Choroid plexus epithelial cell (primary cell): ENCODE measurements around the gene SYCN.
A peak's percentile ranks its signal among the peaks of the same experiment; 100 is the strongest.
"Not testable (repeated sequence)": the region's sequence is repeated elsewhere in the genome, so short reads cannot be mapped to it uniquely, and the experiment has no call there.

Experiments
- DNase-seq: peaks from one replicate; pipeline ENCODE4 v3.0.0-alpha.2; 2010; ENCODE audit warnings: low read depth
- H3K4me3 ChIP-seq: 2 replicates; pipeline ENCODE4 v1.5.1; 2011; ENCODE audit warnings: low read depth, mild to moderate bottlenecking, control low read depth, low read length, moderate library complexity
- TF ChIP-seq, protein P1 (sequence below): conservative IDR thresholded peaks from 2 replicates; pipeline ENCODE4 v1.5.1; 2011; ENCODE audit warnings: low read depth, mild to moderate bottlenecking, control low read depth, inconsistent platforms, low read length, moderate library complexity

Gene SYCN

GRCh38 chr19:39247701-39248664 lies 43.9 kb upstream of the SYCN start:
- TF ChIP-seq, protein P1, sequence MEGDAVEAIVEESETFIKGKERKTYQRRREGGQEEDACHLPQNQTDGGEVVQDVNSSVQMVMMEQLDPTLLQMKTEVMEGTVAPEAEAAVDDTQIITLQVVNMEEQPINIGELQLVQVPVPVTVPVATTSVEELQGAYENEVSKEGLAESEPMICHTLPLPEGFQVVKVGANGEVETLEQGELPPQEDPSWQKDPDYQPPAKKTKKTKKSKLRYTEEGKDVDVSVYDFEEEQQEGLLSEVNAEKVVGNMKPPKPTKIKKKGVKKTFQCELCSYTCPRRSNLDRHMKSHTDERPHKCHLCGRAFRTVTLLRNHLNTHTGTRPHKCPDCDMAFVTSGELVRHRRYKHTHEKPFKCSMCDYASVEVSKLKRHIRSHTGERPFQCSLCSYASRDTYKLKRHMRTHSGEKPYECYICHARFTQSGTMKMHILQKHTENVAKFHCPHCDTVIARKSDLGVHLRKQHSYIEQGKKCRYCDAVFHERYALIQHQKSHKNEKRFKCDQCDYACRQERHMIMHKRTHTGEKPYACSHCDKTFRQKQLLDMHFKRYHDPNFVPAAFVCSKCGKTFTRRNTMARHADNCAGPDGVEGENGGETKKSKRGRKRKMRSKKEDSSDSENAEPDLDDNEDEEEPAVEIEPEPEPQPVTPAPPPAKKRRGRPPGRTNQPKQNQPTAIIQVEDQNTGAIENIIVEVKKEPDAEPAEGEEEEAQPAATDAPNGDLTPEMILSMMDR, result no peak
- DNase-seq, result no peak
- no peak overlapping the region for H3K4me3 ChIP-seq

DNA sequence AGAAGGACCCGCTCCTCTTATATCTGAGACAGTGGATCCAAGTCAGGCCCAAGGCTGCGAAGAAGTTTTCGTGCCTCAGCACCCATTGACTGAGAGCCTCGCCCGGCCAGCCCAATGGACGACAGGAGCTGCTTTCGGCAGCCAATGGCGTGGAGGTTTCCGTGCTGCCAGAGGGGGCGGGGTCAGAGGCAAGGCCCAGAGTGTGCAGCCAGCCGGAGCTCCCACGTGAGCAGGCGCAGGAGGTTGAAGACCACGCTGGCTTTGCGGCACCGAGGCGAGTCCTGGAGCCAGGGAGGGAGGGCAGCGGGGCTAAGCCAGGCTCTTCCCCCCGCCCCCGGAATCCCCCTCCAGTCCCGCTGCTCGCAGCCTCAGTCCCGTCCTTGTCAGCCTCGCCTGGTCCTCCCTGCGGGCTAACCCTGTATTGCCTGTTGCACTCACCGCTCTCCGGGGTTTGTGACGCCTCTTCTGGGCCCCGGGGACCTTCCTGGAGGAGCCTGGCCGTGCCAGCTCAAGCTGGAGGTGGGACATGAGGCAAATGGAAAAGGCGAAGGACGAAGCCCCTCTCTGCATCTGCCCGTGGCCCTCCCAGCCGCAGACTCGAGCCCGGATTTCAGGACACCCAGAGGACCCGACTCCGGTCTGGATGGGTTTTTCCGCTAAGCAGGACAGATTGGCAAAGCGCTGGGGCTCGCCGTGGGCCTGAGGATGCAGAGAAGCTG lies 43.0 kb upstream of the SYCN start:
- TF ChIP-seq, protein P1, result no peak
- DNase-seq, result peak; percentile 18
- H3K4me3 ChIP-seq, result no peak overlapping the region

DNA sequence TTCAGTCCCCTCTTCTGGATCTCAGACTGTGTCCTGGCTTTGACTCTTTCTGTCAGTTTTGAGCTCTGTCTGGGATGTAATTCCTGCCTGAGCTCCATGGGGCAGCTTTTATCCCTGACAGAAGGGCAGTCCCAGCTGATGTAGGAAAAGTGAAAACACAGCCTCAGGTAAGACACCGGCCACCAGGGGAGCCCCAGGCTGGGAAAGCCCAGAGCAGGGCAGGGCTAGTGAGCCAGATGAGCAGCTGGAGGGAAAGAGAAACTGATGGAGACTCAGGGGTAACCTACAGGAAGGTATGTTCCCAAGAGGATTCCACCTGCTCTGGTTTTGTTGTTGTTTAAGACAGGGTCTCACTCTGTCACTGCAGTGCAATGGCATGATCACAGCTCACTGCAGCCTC lies 41.1 kb upstream of the SYCN start:
- not testable (repeated sequence) for H3K4me3 ChIP-seq, DNase-seq

DNA sequence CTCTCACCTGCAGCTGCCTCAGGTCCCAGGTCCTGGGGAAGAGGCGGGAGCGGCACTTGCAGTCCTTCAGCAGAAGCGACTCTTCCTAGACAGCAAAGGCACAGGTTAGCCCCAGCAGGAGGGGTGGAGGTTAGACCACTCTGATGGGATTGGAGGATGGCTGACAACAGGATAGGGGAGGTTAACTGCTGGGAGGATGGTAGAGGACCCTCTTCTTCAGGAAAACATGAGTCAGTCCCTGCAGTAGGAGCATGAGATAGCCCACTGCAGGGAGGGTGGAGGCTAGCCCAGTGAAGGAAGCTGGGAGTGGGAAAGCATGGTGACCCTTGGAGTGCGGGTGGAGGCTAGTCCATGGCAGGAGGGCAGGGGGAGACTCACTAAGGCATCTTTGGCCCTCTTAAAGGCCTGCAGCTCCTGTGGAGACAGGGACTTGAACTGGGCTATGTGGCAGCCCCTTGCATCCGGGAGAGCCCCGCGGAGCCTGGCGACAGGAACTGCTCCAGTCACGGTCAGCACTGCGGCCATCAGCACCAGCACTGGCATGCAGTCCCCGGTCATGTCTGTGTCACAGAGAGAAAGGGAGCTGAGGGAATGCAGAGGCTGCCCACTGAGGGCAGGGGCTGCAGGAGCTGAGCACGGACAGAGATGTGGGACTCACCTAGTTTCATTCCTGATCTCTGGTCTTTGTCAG lies 40.5 kb upstream of the SYCN start, which contains the start of gene IFNL3:
Gene IFNL3, minus strand, starts transcription at position 597 of the 691 bp plus-strand sequence. Its CDS starts 39 bp downstream, at position 558.
- not testable (repeated sequence) for DNase-seq, H3K4me3 ChIP-seq

DNA sequence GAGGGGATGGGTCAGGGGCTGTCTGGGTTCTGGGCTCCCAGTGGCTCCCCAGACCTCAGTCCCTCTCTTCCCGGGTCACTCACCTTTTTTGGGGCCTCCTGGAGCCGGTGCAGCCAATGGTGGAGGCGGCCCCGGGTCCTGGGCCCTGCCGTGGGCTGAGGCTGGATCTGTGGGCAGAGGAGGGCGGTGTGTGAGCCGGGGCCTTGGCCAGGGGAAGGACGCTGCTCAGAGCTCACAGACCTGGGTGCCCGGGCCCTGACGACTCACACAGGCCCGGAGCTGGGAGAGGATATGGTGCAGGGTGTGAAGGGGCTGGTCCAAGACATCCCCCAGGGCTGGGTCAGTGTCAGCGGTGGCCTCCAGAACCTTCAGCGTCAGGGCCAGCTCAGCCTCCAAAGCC lies 39.7 kb upstream of the SYCN start:
- H3K4me3 ChIP-seq, result not testable (repeated sequence)

DNA sequence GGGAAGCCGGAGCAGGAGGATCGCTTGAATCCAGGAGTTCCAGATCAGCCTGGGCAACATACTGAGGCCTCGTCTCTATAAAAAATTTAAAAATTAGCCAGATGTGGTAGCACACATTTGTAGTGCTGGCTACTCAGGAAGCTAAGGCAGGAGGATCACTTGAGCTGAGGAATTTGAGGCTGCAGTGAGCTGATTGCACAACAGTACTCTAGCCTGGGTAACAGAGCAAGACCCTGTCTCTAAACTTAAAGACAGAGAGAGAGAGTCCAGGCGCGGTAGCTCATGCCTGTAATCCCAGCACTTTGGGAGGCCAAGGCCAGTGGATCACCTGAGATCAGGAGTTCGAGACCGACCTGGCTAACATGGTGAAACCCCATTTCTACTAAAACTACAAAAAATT lies 36.4 kb upstream of the SYCN start:
- DNase-seq, result no peak
- TF ChIP-seq, protein P1, result no peak
- H3K4me3 ChIP-seq, result no peak overlapping the region

More for the DNA sequence above, 39.7 kb upstream of the SYCN start:
- not testable (repeated sequence) for DNase-seq

GRCh38 chr19:39238944-39239343 lies 34.9 kb upstream of the SYCN start:
- no peak overlapping the region for H3K4me3 ChIP-seq
- no peak for DNase-seq
- TF ChIP-seq, protein P1, result no peak

- no peak for DNase-seq
- TF ChIP-seq, protein P1, result no peak
- H3K4me3 ChIP-seq, result no peak overlapping the region
Observed at GRCh38 chr19:39238209-39238608, 34.1 kb upstream of the SYCN start.
